Coronary artery (tissue), 2 donors: ENCODE results near the gene SPDYE4.
"Not testable (repeated sequence)": the region's sequence is repeated elsewhere in the genome, so short reads cannot be mapped to it uniquely, and the experiment has no call there.

Source experiments
- DNase-seq: peaks from one replicate; pipeline ENCODE4 v3.0.0-alpha.2; 2017; ENCODE audit warnings: low spot score
- H3K27ac ChIP-seq, 2 donors: fragments of 200-600 bp; sonication (generic); one replicate each; pipeline ENCODE4 v1.5.1; 2016 to 2019
- H3K4me3 ChIP-seq: fragments of 200-600 bp; sonication (generic); 2 replicates; pipeline ENCODE4 v1.5.1; 2016; ENCODE audit warnings: mild to moderate bottlenecking, moderate library complexity
- TF ChIP-seq, protein P1 (sequence below): fragments of 200-600 bp; sonication (generic); IDR thresholded peaks from one replicate; pipeline ENCODE4 v1.5.1; 2019; ENCODE audit warnings: antibody characterized with exemption

The SPDYE4 gene, protein sequence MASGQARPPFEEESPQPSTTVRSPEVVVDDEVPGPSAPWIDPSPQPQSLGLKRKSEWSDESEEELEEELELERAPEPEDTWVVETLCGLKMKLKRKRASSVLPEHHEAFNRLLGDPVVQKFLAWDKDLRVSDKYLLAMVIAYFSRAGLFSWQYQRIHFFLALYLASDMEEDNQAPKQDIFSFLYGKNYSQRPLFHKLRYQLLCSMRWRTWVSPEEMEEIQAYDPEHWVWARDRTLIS

DNA sequence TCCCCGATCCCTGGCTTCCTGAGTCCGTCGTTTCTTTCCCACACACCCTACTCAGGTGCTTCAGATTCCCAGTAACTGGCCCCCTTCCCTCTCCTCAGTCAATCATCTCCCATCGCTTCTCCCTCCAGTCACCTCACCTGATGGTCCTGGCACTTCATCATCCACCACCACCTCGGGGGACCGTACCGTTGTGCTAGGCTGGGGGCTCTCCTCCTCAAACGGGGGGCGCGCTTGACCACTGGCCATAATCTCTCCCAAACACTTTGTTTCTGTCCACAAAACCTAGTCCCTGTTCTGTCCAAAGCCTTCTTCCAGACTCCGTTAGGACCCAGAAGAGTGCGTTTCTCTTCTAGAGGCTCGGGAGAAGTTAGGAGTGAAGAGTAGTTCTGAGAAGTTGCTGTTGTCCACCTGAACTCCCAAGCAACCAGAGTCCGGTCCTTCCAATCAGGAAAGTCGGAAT is at the start of gene SPDYE4:
Gene SPDYE4, minus strand, starts transcription at position 410 of the 460 bp plus-strand sequence. Its CDS starts 164 bp downstream, at position 246.
- no peak within 1 kb of the TSS for H3K27ac ChIP-seq
- TF ChIP-seq, protein P1, sequence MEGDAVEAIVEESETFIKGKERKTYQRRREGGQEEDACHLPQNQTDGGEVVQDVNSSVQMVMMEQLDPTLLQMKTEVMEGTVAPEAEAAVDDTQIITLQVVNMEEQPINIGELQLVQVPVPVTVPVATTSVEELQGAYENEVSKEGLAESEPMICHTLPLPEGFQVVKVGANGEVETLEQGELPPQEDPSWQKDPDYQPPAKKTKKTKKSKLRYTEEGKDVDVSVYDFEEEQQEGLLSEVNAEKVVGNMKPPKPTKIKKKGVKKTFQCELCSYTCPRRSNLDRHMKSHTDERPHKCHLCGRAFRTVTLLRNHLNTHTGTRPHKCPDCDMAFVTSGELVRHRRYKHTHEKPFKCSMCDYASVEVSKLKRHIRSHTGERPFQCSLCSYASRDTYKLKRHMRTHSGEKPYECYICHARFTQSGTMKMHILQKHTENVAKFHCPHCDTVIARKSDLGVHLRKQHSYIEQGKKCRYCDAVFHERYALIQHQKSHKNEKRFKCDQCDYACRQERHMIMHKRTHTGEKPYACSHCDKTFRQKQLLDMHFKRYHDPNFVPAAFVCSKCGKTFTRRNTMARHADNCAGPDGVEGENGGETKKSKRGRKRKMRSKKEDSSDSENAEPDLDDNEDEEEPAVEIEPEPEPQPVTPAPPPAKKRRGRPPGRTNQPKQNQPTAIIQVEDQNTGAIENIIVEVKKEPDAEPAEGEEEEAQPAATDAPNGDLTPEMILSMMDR: no peak
- H3K4me3 ChIP-seq: no peak within 1 kb of the TSS
- no peak for DNase-seq

DNA sequence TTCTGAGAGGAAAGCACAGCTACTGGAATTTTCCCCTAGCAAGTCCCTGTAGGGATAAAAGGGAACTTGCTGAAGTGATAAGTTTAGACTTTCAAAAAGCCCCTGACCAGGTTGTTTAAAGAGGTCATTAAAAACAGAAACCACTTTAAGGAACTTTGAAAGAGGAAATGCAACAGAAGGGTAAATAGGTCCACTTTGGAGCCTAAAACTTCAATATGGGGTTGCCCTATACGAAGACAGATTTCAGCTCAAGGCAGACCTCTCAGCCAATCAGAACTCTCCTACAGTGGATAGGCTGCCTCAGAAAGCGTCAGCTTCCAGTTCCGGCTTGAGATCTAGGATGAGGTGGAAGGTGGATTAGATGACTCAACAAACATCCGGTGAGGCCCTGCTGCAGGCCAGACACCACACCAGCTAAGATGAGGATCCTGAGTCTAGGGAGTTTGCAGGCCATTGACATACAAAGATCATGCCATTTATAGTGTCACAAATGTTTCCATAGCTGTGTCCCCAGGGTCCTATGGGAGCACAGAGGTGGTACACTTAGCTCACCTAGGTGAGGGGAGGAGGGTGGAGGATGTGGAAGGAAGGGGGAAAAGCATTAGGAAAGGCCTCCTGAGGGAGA is 48.7 kb upstream of the SPDYE4 start:
- no peak for DNase-seq
- no peak overlapping the region for H3K4me3 ChIP-seq
- TF ChIP-seq, protein P1: no peak
- no peak overlapping the region for H3K27ac ChIP-seq

DNA sequence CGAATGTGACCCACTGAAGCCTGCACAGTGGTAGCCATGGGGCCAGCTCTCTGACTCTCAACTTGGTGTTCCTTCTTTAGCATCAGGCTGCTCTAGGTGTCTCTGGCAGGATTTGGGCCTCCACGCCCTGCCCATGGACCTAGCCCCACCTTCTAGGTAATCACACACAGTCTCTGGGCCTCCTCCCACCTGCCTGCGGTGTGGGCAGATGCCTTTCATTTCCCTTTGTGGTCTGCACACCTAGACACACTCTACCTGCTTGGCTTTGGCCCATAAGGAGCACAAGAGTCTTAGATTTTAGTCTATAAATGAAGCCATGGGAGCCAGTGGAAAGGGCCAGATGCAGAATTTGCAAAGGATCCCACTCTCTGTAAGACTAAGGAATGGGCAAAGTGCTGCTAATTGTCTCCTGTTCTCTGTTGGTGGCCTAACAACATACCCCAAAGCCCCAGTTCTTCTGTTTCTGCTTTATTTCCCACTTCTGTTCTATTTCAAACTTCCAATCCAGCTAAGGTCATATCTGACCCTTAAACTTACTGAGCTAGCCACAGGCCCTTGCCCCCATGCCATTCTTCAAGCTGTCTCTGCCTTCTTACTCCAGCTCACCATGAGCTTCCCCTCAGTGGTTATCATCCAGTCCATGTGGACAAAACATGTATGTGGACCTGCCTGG is 48.0 kb upstream of the SPDYE4 start:
- DNase-seq: no peak
- Histone ChIP-seq H3K27ac (no peak overlapping the region), H3K4me3 (no peak overlapping the region)
- TF ChIP-seq, protein P1: no peak

DNA sequence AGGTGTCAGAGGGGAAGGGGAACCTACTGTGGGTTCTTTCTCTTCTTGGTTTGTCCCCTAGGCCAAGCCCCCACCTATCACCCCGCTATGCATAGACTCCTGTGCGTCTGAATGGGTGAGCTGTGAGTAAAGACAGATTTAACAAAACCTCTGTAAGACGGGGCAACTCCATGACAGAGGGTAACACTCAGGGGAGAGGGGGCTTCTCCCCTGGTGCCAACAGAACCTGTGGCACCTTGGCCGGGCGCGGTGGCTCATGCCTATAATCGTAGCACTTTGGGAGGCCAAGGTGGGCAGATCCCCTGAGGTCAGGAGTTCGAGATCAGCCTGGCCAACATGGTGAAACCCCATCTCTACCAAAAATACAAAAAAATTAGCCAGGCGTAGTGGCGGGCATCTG is 47.0 kb upstream of the SPDYE4 start:
- DNase-seq, H3K4me3 ChIP-seq, H3K27ac ChIP-seq: not testable (repeated sequence)

DNA sequence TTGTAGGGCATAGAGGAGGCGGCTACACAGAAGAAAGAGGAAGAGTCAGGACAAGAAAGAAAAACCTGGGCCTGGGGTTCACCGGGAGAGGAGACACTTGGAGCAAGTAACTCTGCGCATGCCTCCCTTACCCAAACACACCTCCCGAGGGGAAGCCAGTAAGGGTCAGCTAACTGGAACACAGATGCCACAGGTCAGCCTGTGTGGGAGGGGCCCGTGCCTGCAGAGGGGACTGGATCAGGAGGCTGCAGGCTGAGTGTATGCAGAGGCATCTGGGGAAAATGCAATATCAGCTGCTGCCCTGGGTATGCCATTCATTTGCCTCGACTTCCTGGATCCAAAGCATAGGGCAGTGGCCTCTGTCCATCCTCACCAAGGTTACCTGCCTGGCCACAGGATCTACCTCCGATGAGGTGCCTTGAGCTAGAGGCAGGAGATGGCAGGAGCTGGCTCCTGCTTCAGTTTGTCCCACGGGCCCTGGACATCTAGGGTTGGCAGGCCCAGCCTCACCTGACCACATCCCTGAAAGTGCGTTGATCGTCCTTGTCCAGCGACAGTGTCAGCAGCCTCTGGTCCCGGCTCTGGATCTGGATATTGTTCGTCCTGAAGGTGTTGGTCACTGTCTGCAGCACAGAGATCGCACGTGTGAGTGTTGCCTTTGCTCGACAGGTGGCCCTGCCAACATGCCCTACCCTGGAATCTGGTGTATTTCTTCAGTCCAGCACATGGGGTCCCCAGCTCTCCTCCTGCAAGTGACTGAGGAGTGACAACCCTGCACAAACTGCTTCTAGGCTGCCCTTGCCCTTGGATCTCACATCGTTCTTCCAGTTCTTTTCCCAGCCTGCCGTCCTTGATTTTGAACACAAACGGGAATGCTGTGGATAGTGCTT is 45.4 kb upstream of the SPDYE4 start:
- Histone ChIP-seq H3K27ac (no peak overlapping the region), H3K4me3 (no peak overlapping the region)
- peak; percentile 65 for DNase-seq
- TF ChIP-seq, protein P1: no peak

DNA sequence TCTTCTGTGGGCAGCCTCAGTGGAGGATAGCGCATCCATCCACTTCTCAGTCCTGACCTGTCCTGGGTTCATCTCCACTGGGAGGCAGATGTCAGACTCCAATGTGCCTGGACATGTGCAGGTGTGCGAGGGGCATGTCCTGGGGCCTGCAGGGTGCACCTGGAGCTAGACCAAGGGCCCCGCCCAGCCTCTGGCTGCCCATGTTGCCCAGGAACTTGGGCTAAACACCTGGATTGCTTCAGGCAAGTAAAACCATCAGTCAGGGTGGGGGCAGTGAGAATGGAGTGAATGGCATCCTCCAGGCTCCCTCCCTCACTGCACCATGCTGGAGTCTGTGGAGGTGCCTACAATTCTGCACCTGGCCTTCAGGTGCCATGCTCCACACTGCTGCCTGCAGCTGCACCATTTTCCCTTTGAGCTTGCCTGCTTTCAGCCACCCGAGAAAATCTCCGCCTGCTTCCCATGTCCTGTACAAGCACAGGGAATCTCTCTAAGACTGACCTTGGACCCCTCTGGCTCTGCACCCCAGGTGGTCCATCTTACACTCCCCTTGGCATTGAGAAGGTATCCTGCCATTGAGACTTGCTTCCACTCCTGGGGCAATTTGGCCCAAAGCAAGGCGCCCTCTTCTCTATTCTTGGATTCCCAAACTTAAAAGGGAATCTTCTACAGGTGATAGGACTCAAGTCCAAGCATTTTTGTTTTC is 42.9 kb upstream of the SPDYE4 start:
- H3K27ac ChIP-seq: no peak overlapping the region
- H3K4me3 ChIP-seq: no peak overlapping the region
- TF ChIP-seq, protein P1: no peak
- DNase-seq: peak; percentile 50
